Measurements from ENCODE around the gene ATP6V0A1.
A peak's percentile ranks its signal among the peaks of the same experiment; 100 is the strongest.
"Not testable (repeated sequence)": the region's sequence is repeated elsewhere in the genome, so short reads cannot be mapped to it uniquely, and the experiment has no call there.

Gene ATP6V0A1

GRCh38 chr17:42537826-42538451 is 79.3 kb downstream of the ATP6V0A1 start:
- H3K4me3 ChIP-seq (ENCODE audit: low read depth, low read length) = no peak overlapping the region
- no peak for DNase-seq (ENCODE audit: low read depth)
- no peak for TF ChIP-seq CTCF (IDR thresholded peaks at IDR 0.05; ENCODE audit: control insufficient read depth, extremely low read depth, insufficient read depth)

- H3K4me3 ChIP-seq (ENCODE audit: low read depth, low read length) = no peak overlapping the region
- DNase-seq (ENCODE audit: low read depth) = no peak
- TF ChIP-seq CTCF (IDR thresholded peaks at IDR 0.05; ENCODE audit: control insufficient read depth, extremely low read depth, insufficient read depth) = no peak
Measured at GRCh38 chr17:42538482-42538881, 79.8 kb downstream of the ATP6V0A1 start.

GRCh38 chr17:42540558-42540957 is 81.9 kb downstream of the ATP6V0A1 start:
- not testable (repeated sequence) for DNase-seq (ENCODE audit: low read depth); H3K4me3 ChIP-seq (ENCODE audit: low read depth, low read length)

- no peak for TF ChIP-seq CTCF (IDR thresholded peaks at IDR 0.05; ENCODE audit: control insufficient read depth, extremely low read depth, insufficient read depth)
- DNase-seq (ENCODE audit: low read depth) = peak; percentile 87
- no peak overlapping the region for H3K4me3 ChIP-seq (ENCODE audit: low read depth, low read length)
Measured at GRCh38 chr17:42541041-42541833, 82.6 kb downstream of the ATP6V0A1 start.

GRCh38 chr17:42543190-42544079 is 84.8 kb downstream of the ATP6V0A1 start:
- no peak for TF ChIP-seq CTCF (IDR thresholded peaks at IDR 0.05; ENCODE audit: control insufficient read depth, extremely low read depth, insufficient read depth)
- no peak for DNase-seq (ENCODE audit: low read depth)
- H3K4me3 ChIP-seq (ENCODE audit: low read depth, low read length) = no peak overlapping the region

GRCh38 chr17:42544874-42545283 is 86.2 kb downstream of the ATP6V0A1 start:
- H3K4me3 ChIP-seq (ENCODE audit: low read depth, low read length) = no peak overlapping the region
- no peak for DNase-seq (ENCODE audit: low read depth)
- TF ChIP-seq CTCF (IDR thresholded peaks at IDR 0.05; ENCODE audit: control insufficient read depth, extremely low read depth, insufficient read depth) = no peak

- DNase-seq (ENCODE audit: low read depth); H3K4me3 ChIP-seq (ENCODE audit: low read depth, low read length): not testable (repeated sequence)
Measured at GRCh38 chr17:42545755-42546505, 87.3 kb downstream of the ATP6V0A1 start.

All from LNCaP clone FGC (cell line).